PC-9 (cell line): Measurements from ENCODE around the gene DISP3. TPM values are rescaled to one million over a fixed set of nuclear protein-coding genes. Genes with fewer than 3 reads are reported as not detected.

Experiments
- BruUV-seq: library from RNA; stranded (reverse); fragments of 400-500 nt; replicated peaks from 2 replicates; lab custom pipeline; 2021; lab: Mats Ljungman, UMichigan
- CTCF ChIA-PET: fragments of 300-600 bp; sonication (Branson Sonifier 250); formaldehyde crosslinking; loops from one replicate; lab custom pipeline; 2022; ENCODE audit warnings: antibody characterized with exemption; lab: Charles Lee
- POLR2A ChIA-PET: fragments of 300-600 bp; sonication (Branson Sonifier 250); formaldehyde crosslinking; loops from one replicate; lab custom pipeline; 2022; ENCODE audit warnings: antibody characterized with exemption; ENCODE audit not compliant: unreplicated experiment; lab: Charles Lee
- DNase-seq, 2 experiments: peaks; one replicate each; pipeline versions ENCODE4 v3.0.0 to v3.0.0-alpha.2; 2015 to 2022; ENCODE audit warnings: mixed read lengths in 1 of 2
- H2AFZ ChIP-seq: fragments of 200-600 bp; sonication (generic); 2 replicates; pipeline ENCODE4 v1.8.1; 2017; ENCODE audit warnings: antibody characterized with exemption
- H3F3A ChIP-seq: fragments of 200-600 bp; sonication (generic); 2 replicates; pipeline ENCODE4 v1.8.1; 2017; ENCODE audit warnings: antibody characterized with exemption, mild to moderate bottlenecking, low read depth; ENCODE audit not compliant: insufficient read depth
- H3K27ac ChIP-seq: fragments of 200-600 bp; sonication (generic); 2 replicates; pipeline ENCODE4 v1.6.1; 2016; ENCODE audit warnings: mixed run types
- H3K27me3 ChIP-seq: fragments of 200-600 bp; sonication (generic); 2 replicates; pipeline ENCODE4 v1.6.1; 2016; ENCODE audit warnings: low read depth, mixed run types; ENCODE audit not compliant: insufficient read depth
- H3K36me3 ChIP-seq: fragments of 200-600 bp; sonication (generic); 2 replicates; pipeline ENCODE4 v1.6.1; 2016; ENCODE audit warnings: low read depth, mixed run types
- H3K4me1 ChIP-seq: fragments of 200-600 bp; sonication (generic); replicated peaks from 2 replicates; pipeline ENCODE4 v1.6.1; 2016; ENCODE audit warnings: mixed run types; ENCODE audit not compliant: insufficient read depth
- H3K4me2 ChIP-seq: fragments of 200-600 bp; sonication (generic); 2 replicates; pipeline ENCODE4 v1.6.1; 2017; ENCODE audit warnings: mixed run types
- H3K4me3 ChIP-seq: fragments of 200-600 bp; sonication (generic); 2 replicates; pipeline ENCODE4 v1.6.1; 2016; ENCODE audit warnings: mixed run types
- H3K79me2 ChIP-seq: fragments of 200-600 bp; sonication (generic); 2 replicates; pipeline ENCODE4 v1.6.1; 2017; ENCODE audit warnings: low read depth, mixed run types
- H3K9me2 ChIP-seq: fragments of 200-600 bp; sonication (generic); 2 replicates; pipeline ENCODE4 v1.8.1; 2017; ENCODE audit warnings: mild to moderate bottlenecking; ENCODE audit not compliant: insufficient read depth
- H3K9me3 ChIP-seq: fragments of 200-600 bp; sonication (generic); 2 replicates; pipeline ENCODE4 v1.8.1; 2016; ENCODE audit warnings: low read depth; ENCODE audit not compliant: insufficient read depth
- H4K20me1 ChIP-seq: fragments of 200-600 bp; sonication (generic); 2 replicates; pipeline ENCODE4 v1.8.1; 2017; ENCODE audit not compliant: insufficient read depth
- EZH2 ChIP-seq: fragments of 200-600 bp; sonication (generic); IDR thresholded peaks from 2 replicates; pipeline ENCODE4 v1.8.0; 2017; ENCODE audit warnings: antibody characterized with exemption, low read depth
- intact Hi-C: fragments of 100-400 bp; cut with micrococcal nuclease; formaldehyde crosslinking; loops from one replicate; pipeline ENCODE4 v1.10.0; 2022; ENCODE audit not compliant: unreplicated experiment
- total RNA-seq: library from RNA; stranded (reverse); gene quantifications from 2 replicates; pipeline ENCODE4 v1.2.3, GENCODE V29; 2021
- TF ChIP-seq, protein P1 (sequence below): fragments of 200-600 bp; sonication (generic); conservative IDR thresholded peaks from 2 replicates; pipeline ENCODE4 v1.6.1; 2017; ENCODE audit warnings: mixed run types, antibody characterized with exemption, mild to moderate bottlenecking, moderate library complexity

Gene DISP3
- total RNA-seq, 1 experiment from 2014 or later = not detected

DNA sequence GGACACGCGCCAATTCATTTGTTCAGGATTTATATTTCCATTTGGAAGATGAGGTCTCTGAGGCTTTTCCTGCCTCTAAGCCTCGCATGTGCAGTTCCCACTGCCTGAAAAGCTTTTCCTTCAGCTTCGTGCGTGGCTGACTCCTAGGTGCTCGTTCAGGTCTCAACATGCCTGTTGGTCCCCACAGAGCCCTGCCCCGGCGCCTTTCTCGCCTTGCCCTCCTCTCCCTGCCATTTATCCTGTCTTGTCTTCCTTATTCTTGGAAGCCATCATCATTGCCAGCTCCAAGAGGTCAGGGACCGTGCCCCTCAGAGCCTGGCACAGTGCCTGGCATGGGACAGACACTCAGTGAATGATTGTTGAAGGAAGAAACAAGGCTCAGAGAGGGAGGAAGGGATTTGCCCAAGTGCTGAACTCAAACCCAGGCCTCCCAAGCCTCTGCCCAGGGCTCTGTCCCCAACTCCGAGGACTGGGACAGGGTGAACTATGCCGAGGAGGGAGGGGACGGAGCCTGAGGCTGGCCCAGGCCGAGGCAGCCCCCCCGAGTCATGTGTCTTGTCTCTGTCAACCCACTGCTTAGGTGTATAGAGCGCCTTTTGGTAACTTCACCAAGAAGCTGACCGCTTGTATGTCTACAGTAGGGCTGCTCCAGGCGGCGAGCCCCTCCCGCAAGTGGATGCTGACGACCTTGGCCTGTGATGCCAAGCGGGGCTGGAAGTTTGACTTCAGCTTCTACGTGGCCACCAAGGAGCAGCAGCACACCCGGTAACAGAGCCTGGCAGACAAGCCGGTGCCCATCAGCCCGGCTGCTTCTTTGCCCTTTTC is 47.3 kb downstream of the DISP3 start:
- ChIA-PET CTCF (interaction anchor here (0.7 kb wide), 1 partner anchor 179 kb away, joined by 5 read pairs; no protein-coding TSS in a partner anchor), POLR2A (no interaction called here)
- no peaks in the 10 kb centered on the region for H4K20me1 ChIP-seq
- no peak overlapping the region for H3K4me3 ChIP-seq
- BruUV-seq = no TSS peak
- no peaks in the 10 kb centered on the region for H3K79me2 ChIP-seq
- peaks cover 53% of the 10 kb centered on the region for H3K27me3 ChIP-seq
- H3K9me2 ChIP-seq = no peaks in the 10 kb centered on the region
- H3K9me3 ChIP-seq = no peaks in the 10 kb centered on the region
- no peak overlapping the region for H3K4me2 ChIP-seq
- intact Hi-C loops = no loop called here
- no peak overlapping the region for H2AFZ ChIP-seq
- no peaks in the 10 kb centered on the region for H3K36me3 ChIP-seq
- TF ChIP-seq, protein P1, sequence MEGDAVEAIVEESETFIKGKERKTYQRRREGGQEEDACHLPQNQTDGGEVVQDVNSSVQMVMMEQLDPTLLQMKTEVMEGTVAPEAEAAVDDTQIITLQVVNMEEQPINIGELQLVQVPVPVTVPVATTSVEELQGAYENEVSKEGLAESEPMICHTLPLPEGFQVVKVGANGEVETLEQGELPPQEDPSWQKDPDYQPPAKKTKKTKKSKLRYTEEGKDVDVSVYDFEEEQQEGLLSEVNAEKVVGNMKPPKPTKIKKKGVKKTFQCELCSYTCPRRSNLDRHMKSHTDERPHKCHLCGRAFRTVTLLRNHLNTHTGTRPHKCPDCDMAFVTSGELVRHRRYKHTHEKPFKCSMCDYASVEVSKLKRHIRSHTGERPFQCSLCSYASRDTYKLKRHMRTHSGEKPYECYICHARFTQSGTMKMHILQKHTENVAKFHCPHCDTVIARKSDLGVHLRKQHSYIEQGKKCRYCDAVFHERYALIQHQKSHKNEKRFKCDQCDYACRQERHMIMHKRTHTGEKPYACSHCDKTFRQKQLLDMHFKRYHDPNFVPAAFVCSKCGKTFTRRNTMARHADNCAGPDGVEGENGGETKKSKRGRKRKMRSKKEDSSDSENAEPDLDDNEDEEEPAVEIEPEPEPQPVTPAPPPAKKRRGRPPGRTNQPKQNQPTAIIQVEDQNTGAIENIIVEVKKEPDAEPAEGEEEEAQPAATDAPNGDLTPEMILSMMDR = no peak
- TF ChIP-seq EZH2 = no peak
- no peaks in the 10 kb centered on the region for H3K4me1 ChIP-seq
- H3F3A ChIP-seq = no peaks in the 10 kb centered on the region
- no peak overlapping the region for H3K27ac ChIP-seq
- no peak for DNase-seq

DNA sequence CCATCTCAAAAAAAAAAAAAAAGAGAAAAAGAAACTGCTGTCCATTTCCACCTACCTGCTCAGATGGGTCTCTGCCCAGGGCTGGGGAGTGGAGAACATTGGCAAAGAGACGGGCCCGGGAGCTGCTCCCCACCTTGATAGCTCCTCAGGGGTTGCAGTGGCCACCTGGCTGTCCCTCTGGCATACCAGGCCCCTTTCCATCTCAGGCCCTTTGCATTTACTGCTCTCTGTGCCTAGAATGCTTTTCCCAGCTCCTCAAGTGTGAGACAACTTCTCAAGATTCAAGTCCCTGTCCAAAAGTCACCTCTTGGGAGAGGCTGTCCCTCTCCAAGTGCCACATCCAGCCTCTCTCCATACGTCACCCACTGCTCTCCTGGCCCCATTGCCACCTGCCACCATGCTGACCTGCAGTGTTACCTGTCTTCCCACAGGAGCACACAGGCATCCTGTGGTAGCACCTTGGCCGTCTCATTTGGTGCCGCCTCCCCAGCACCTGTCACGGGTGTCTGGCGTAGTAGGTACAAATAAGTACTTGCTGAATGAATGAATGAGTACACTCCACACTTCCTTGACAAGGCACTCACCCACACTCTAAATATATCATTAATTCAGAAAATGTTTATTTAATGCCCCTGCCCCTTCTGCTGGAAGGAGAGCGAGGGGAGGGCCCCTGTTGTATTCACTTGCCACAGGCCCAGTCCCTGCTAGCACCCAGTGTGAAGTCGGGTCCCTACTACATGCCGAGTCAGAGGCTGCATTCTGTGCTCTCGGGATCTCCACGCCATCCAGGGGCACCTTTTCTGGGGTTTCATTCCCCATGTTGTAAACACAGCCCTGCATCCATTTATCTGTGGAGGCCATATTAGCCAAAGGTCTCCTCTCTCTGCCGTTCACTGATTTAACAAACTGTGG is 48.8 kb downstream of the DISP3 start:
- BruUV-seq = no TSS peak

DNA sequence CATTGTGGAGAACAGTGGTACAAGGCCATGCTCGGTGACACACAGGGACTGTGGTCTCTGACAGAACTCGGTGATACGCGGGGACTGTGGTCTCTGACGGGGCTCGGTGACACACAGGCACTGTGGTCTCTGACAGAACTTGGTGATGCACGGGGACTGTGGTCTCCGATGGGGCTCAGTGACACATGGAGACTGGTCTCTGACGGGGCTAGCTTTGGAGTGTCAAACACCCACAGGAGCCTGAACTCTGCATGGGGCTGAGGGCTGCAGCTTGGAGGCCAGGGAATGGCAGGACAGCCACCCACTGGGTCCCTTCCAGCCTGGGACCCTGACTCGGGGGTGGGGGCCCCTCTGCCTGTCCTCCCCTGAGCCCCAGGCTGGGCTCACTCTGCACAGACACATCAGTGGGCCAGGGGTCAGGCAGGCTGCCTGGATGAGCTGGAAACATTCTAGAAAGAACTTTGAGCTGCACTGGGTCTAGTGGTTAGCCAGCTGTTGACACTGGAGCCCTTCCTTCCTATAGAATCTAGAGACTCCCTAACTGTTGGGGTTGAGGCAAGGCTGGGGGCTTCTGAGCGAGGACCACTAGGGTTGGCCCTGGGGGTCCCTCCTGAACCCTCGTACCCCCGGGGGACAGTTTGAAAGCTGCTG is 49.8 kb downstream of the DISP3 start:
- Histone ChIP-seq H3K4me2 (no peak overlapping the region), H3K36me3 (no peaks in the 10 kb centered on the region), H3K79me2 (no peaks in the 10 kb centered on the region), H2AFZ (no peak overlapping the region), H3K9me2 (no peaks in the 10 kb centered on the region), H3K27me3 (peaks cover 72% of the 10 kb centered on the region), H3K4me3 (no peak overlapping the region), H3K9me3 (no peaks in the 10 kb centered on the region), H3K27ac (no peak overlapping the region), H4K20me1 (no peaks in the 10 kb centered on the region), H3K4me1 (no peaks in the 10 kb centered on the region), H3F3A (no peaks in the 10 kb centered on the region)
- BruUV-seq = no TSS peak
- ChIA-PET POLR2A (no interaction called here), CTCF (no interaction called here)
- intact Hi-C loops = no loop called here
- TF ChIP-seq, protein P1 = no peak
- TF ChIP-seq EZH2 = no peak
- no peak for DNase-seq

More for the DNA sequence above, 48.8 kb downstream of the DISP3 start:
- ChIA-PET POLR2A (no interaction called here), CTCF (no interaction called here)
- intact Hi-C loops = no loop called here
- TF ChIP-seq EZH2 = no peak
- no peaks in the 10 kb centered on the region for H3K36me3 ChIP-seq
- H3K9me2 ChIP-seq = no peaks in the 10 kb centered on the region
- H3K4me3 ChIP-seq = no peak overlapping the region
- H3K79me2 ChIP-seq = no peaks in the 10 kb centered on the region
- H4K20me1 ChIP-seq = no peaks in the 10 kb centered on the region
- H3K27me3 ChIP-seq = peaks cover 69% of the 10 kb centered on the region
- H3K4me2 ChIP-seq = no peak overlapping the region
- no peak overlapping the region for H2AFZ ChIP-seq
- H3K9me3 ChIP-seq = no peaks in the 10 kb centered on the region
- DNase-seq = no peak
- H3K27ac ChIP-seq = no peak overlapping the region
- no peaks in the 10 kb centered on the region for H3F3A ChIP-seq
- no peaks in the 10 kb centered on the region for H3K4me1 ChIP-seq
